Trophoblast cell (in vitro differentiated cells and primary cell): ENCODE data around the gene ASH1L.
A peak's percentile ranks its signal among the peaks of the same experiment; 100 is the strongest.

ENCODE experiments used
- DNase-seq, 2 donors: peaks; one replicate each; pipeline ENCODE4 v3.0.0-alpha.2; 2016
- H2AFZ ChIP-seq: 2 replicates; pipeline ENCODE4 v1.6.1; 2013; ENCODE audit warnings: low read length, moderate library complexity, mild to moderate bottlenecking; ENCODE audit not compliant: insufficient read depth, poor library complexity
- H2AK5ac ChIP-seq: 2 replicates; pipeline ENCODE4 v1.6.1; 2013; ENCODE audit warnings: mild to moderate bottlenecking, low read length
- H2BK120ac ChIP-seq: 2 replicates; pipeline ENCODE4 v1.6.1; 2013; ENCODE audit warnings: low read length, mild to moderate bottlenecking, moderate library complexity; ENCODE audit not compliant: insufficient read depth, poor library complexity
- H2BK12ac ChIP-seq: 2 replicates; pipeline ENCODE4 v1.6.1; 2013; ENCODE audit warnings: mild to moderate bottlenecking, low read length, moderate library complexity
- H2BK5ac ChIP-seq: 2 replicates; pipeline ENCODE4 v1.6.1; 2013; ENCODE audit warnings: low read length, low read depth, moderate library complexity, mild to moderate bottlenecking; ENCODE audit not compliant: poor library complexity
- H3K14ac ChIP-seq: 2 replicates; pipeline ENCODE4 v1.6.1; 2013; ENCODE audit warnings: mild to moderate bottlenecking, low read length
- H3K18ac ChIP-seq: 2 replicates; pipeline ENCODE4 v1.6.1; 2013; ENCODE audit warnings: mild to moderate bottlenecking, low read length
- H3K23ac ChIP-seq: 2 replicates; pipeline ENCODE4 v1.6.1; 2013; ENCODE audit warnings: low read length
- H3K27ac ChIP-seq: 2 replicates; pipeline ENCODE4 v1.5.1; 2013; ENCODE audit warnings: low read depth, mild to moderate bottlenecking, inconsistent platforms, low read length, moderate library complexity
- H3K27me3 ChIP-seq: 2 replicates; pipeline ENCODE4 v1.6.1; 2013; ENCODE audit warnings: inconsistent platforms, mild to moderate bottlenecking, low read length, moderate library complexity; ENCODE audit not compliant: insufficient read depth
- H3K36me3 ChIP-seq, 2 experiments: 1 replicate in 1 of 2; 2 replicates in 1 of 2; pipeline ENCODE4 v1.6.1; 2013; ENCODE audit warnings: low read length in 2 of 2, mild to moderate bottlenecking in 2 of 2, moderate library complexity in 1 of 2; ENCODE audit not compliant: insufficient read depth in 2 of 2, control insufficient read depth in 1 of 2
- H3K4ac ChIP-seq: 2 replicates; pipeline ENCODE4 v1.6.1; 2013; ENCODE audit warnings: low read depth, mild to moderate bottlenecking, low read length, moderate library complexity
- H3K4me1 ChIP-seq, 2 experiments: 1 replicate in 1 of 2; 2 replicates in 1 of 2; pipeline ENCODE4 v1.6.1; 2013; ENCODE audit warnings: low read length in 2 of 2, mild to moderate bottlenecking in 2 of 2, moderate library complexity in 1 of 2; ENCODE audit not compliant: insufficient read depth in 2 of 2, control insufficient read depth in 1 of 2
- H3K4me2 ChIP-seq: 2 replicates; pipeline ENCODE4 v1.6.1; 2013; ENCODE audit warnings: inconsistent platforms, mild to moderate bottlenecking, low read length, moderate library complexity
- H3K4me3 ChIP-seq: 2 replicates; pipeline ENCODE4 v1.5.1; 2013; ENCODE audit warnings: mild to moderate bottlenecking, low read depth, low read length, inconsistent platforms
- H3K79me1 ChIP-seq: one replicate; pipeline ENCODE4 v1.6.1; 2013; ENCODE audit warnings: low read length
- H3K79me2 ChIP-seq: 2 replicates; pipeline ENCODE4 v1.6.1; 2013; ENCODE audit warnings: low read length, mild to moderate bottlenecking; ENCODE audit not compliant: control insufficient read depth, insufficient read depth, poor library complexity
- H3K9ac ChIP-seq: 2 replicates; pipeline ENCODE4 v1.6.1; 2013; ENCODE audit warnings: mild to moderate bottlenecking, low read length
- H3K9me3 ChIP-seq: 2 replicates; pipeline ENCODE4 v1.6.1; 2013; ENCODE audit warnings: low read depth, mild to moderate bottlenecking, control low read depth, inconsistent platforms, low read length; ENCODE audit not compliant: insufficient read depth
- H4K12ac ChIP-seq: 2 replicates; pipeline ENCODE4 v1.6.1; 2013; ENCODE audit warnings: low read depth, mild to moderate bottlenecking, low read length, moderate library complexity
- H4K8ac ChIP-seq: 2 replicates; pipeline ENCODE4 v1.6.1; 2013; ENCODE audit warnings: low read depth, mild to moderate bottlenecking, low read length, moderate library complexity
- H4K91ac ChIP-seq: one replicate; pipeline ENCODE4 v1.6.1; 2013; ENCODE audit warnings: low read depth, mild to moderate bottlenecking, low read length, moderate library complexity
- WGBS: extraction: QIAGEN DNeasy Blood & Tissue Kit; methylation state at CpG from one replicate; pipeline ENCODE4 v1.1.7; 2013; ENCODE audit warnings: missing lambda C conversion rate; ENCODE audit not compliant: insufficient read length, insufficient coverage; ENCODE audit errors: extremely low coverage; 5-methylcytosine and 5-hydroxymethylcytosine counted together

The ASH1L gene

GRCh38 chr1:155325603-155325893 is 237.1 kb downstream of the ASH1L start:
- Histone ChIP-seq H4K8ac (peak overlapping the region; percentile 33), H2AK5ac (peak overlapping the region; percentile 61), H3K79me1 (peaks cover 18% of the 10 kb centered on the region), H2AFZ (peak overlapping the region; percentile 28), H3K27me3 (no peaks in the 10 kb centered on the region), H3K4ac (peak overlapping the region; percentile 68), H3K9ac (peak overlapping the region; percentile 35), H3K23ac (no peak overlapping the region), H2BK12ac (peak overlapping the region; percentile 5), H3K9me3 (no peaks in the 10 kb centered on the region), H3K27ac (no peak overlapping the region), H4K91ac (peak overlapping the region; percentile 90), H4K12ac (peak overlapping the region; percentile 85), H2BK5ac (no peak overlapping the region), H3K79me2 (peaks cover 14% of the 10 kb centered on the region), H2BK120ac (no peak overlapping the region), H3K18ac (peak overlapping the region; percentile 89), H3K36me3 (peaks cover 39 to 41% of the 10 kb centered on the region in 2 experiments), H3K4me1 (peaks cover 6 to 20% of the 10 kb centered on the region in 2 experiments), H3K4me2 (peak overlapping the region; percentile 100), H3K14ac (peak overlapping the region; percentile 88), H3K4me3 (peak overlapping the region; percentile 79)
- no CpG with 5 or more reads among the region's 6 CpGs for WGBS
- DNase-seq: no peak

- H4K91ac ChIP-seq: peak overlapping the region; percentile 90
- peaks cover 18% of the 10 kb centered on the region for H3K79me1 ChIP-seq
- H3K14ac ChIP-seq: peak overlapping the region; percentile 88
- H3K23ac ChIP-seq: no peak overlapping the region
- peak overlapping the region; percentile 100 for H3K4me2 ChIP-seq
- H3K18ac ChIP-seq: peak overlapping the region; percentile 89
- H2BK12ac ChIP-seq: peak overlapping the region; percentile 5
- peak overlapping the region; percentile 79 for H3K4me3 ChIP-seq
- DNase-seq: peak; percentile 56 to 67
- WGBS: no CpG with 5 or more reads among the region's 59 CpGs
- H2BK5ac ChIP-seq: peak overlapping the region; percentile 62
- peaks cover 36 to 40% of the 10 kb centered on the region in 2 experiments for H3K36me3 ChIP-seq
- H4K12ac ChIP-seq: peak overlapping the region; percentile 85
- peaks cover 6 to 20% of the 10 kb centered on the region in 2 experiments for H3K4me1 ChIP-seq
- peak overlapping the region; percentile 70 for H3K27ac ChIP-seq
- H3K9me3 ChIP-seq: no peaks in the 10 kb centered on the region
- H2AFZ ChIP-seq: peak overlapping the region; percentile 28
- H3K27me3 ChIP-seq: no peaks in the 10 kb centered on the region
- peaks cover 14% of the 10 kb centered on the region for H3K79me2 ChIP-seq
- peak overlapping the region; percentile 84 for H3K9ac ChIP-seq
- H2AK5ac ChIP-seq: peak overlapping the region; percentile 61
- H4K8ac ChIP-seq: peak overlapping the region; percentile 59
- peak overlapping the region; percentile 64 for H2BK120ac ChIP-seq
- H3K4ac ChIP-seq: peak overlapping the region; percentile 68
Observed at GRCh38 chr1:155324717-155325602, 237.6 kb downstream of the ASH1L start.

- no peaks in the 10 kb centered on the region for H3K9me3 ChIP-seq
- peak overlapping the region; percentile 100 for H3K4me2 ChIP-seq
- H3K14ac ChIP-seq: peak overlapping the region; percentile 98
- H2AK5ac ChIP-seq: peak overlapping the region; percentile 83
- peaks cover 6 to 20% of the 10 kb centered on the region in 2 experiments for H3K4me1 ChIP-seq
- peak overlapping the region; percentile 98 for H4K8ac ChIP-seq
- DNase-seq: peak; percentile 93 to 96
- H3K27ac ChIP-seq: peak overlapping the region; percentile 92
- peaks cover 18% of the 10 kb centered on the region for H3K79me1 ChIP-seq
- H2AFZ ChIP-seq: peak overlapping the region; percentile 77
- peaks cover 38 to 46% of the 10 kb centered on the region in 2 experiments for H3K36me3 ChIP-seq
- H3K79me2 ChIP-seq: peaks cover 14% of the 10 kb centered on the region
- H3K18ac ChIP-seq: peak overlapping the region; percentile 99
- no CpG with 5 or more reads among the region's 44 CpGs for whole genome bisulfite sequencing
- H3K9ac ChIP-seq: peak overlapping the region; percentile 88
- H3K4ac ChIP-seq: peak overlapping the region; percentile 87
- H4K12ac ChIP-seq: peak overlapping the region; percentile 96
- H2BK120ac ChIP-seq: peak overlapping the region; percentile 81
- H2BK5ac ChIP-seq: peak overlapping the region; percentile 94
- peak overlapping the region; percentile 97 for H4K91ac ChIP-seq
- no peaks in the 10 kb centered on the region for H3K27me3 ChIP-seq
- H2BK12ac ChIP-seq: no peak overlapping the region
- H3K4me3 ChIP-seq: peak overlapping the region; percentile 87
- no peak overlapping the region for H3K23ac ChIP-seq
Observed at GRCh38 chr1:155324037-155324716, 238.4 kb downstream of the ASH1L start.

- H3K4me3 ChIP-seq: peak overlapping the region; percentile 87
- peaks cover 18% of the 10 kb centered on the region for H3K79me1 ChIP-seq
- H2BK5ac ChIP-seq: peak overlapping the region; percentile 94
- H3K27me3 ChIP-seq: no peaks in the 10 kb centered on the region
- H2BK12ac ChIP-seq: no peak overlapping the region
- peaks cover 6 to 20% of the 10 kb centered on the region in 2 experiments for H3K4me1 ChIP-seq
- H3K79me2 ChIP-seq: peaks cover 14% of the 10 kb centered on the region
- peak overlapping the region; percentile 100 for H3K4me2 ChIP-seq
- H4K12ac ChIP-seq: peak overlapping the region; percentile 96
- peak; percentile 89 to 95 for DNase-seq
- H3K14ac ChIP-seq: peak overlapping the region; percentile 98
- H3K27ac ChIP-seq: peak overlapping the region; percentile 92
- peak overlapping the region; percentile 81 for H2BK120ac ChIP-seq
- H2AK5ac ChIP-seq: peak overlapping the region; percentile 83
- H3K9ac ChIP-seq: peak overlapping the region; percentile 88
- peak overlapping the region; percentile 98 for H4K8ac ChIP-seq
- H3K23ac ChIP-seq: no peak overlapping the region
- H3K18ac ChIP-seq: peak overlapping the region; percentile 99
- peak overlapping the region; percentile 77 for H2AFZ ChIP-seq
- peaks cover 40 to 47% of the 10 kb centered on the region in 2 experiments for H3K36me3 ChIP-seq
- no CpG with 5 or more reads among the region's 29 CpGs for WGBS
- peak overlapping the region; percentile 97 for H4K91ac ChIP-seq
- peak overlapping the region; percentile 87 for H3K4ac ChIP-seq
- no peaks in the 10 kb centered on the region for H3K9me3 ChIP-seq
Observed at GRCh38 chr1:155323729-155324036, 238.9 kb downstream of the ASH1L start.
